HL-60 (cell line): ENCODE measurements around the gene ST7L.

Experiments
- DNase-seq, 2 experiments: peaks; one replicate each; pipeline ENCODE4 v3.0.0-alpha.2; 2010 to 2020; ENCODE audit warnings: low read depth in 1 of 2, low spot score in 1 of 2
- H3K27ac ChIP-seq: fragments of 250-450 bp; sonication (Bioruptor Pico); replicated peaks from 2 replicates; pipeline ENCODE4 v1.5.1; 2020; ENCODE audit warnings: mild to moderate bottlenecking, moderate library complexity
- H3K27me3 ChIP-seq: fragments of 250-450 bp; sonication (Bioruptor Pico); 2 replicates; pipeline ENCODE4 v1.5.1; 2021; ENCODE audit warnings: mild to moderate bottlenecking, moderate library complexity; ENCODE audit not compliant: insufficient read depth, poor library complexity, severe bottlenecking
- H3K4me3 ChIP-seq: replicated peaks from 2 replicates; pipeline ENCODE4 v1.5.1; 2011; ENCODE audit warnings: mild to moderate bottlenecking, control low read depth, low read length; ENCODE audit not compliant: insufficient read depth
- GABPA ChIP-seq: IDR thresholded peaks from 2 replicates; pipeline ENCODE4 v1.6.1; 2012; ENCODE audit warnings: low read depth
- POLR2AphosphoS5 ChIP-seq: IDR thresholded peaks from 2 replicates; pipeline ENCODE4 v1.6.1; 2012; ENCODE audit warnings: low read depth
- SPI1 ChIP-seq: IDR thresholded peaks from 2 replicates; pipeline ENCODE4 v1.6.1; 2012; ENCODE audit warnings: low read depth, mild to moderate bottlenecking, borderline replicate concordance
- TF ChIP-seq, protein P1 (sequence below): IDR thresholded peaks from 2 replicates; pipeline ENCODE4 v1.6.1; 2012; ENCODE audit warnings: low read depth; ENCODE audit not compliant: insufficient replicate concordance
- TF ChIP-seq, protein P2 (sequence below): IDR thresholded peaks from one replicate; pipeline ENCODE4 v1.5.1; 2011; ENCODE audit warnings: low read length, control low read depth, inconsistent platforms; ENCODE audit not compliant: insufficient read depth

Gene ST7L

GRCh38 chr1:112557385-112557784 is 61.6 kb downstream of the ST7L start:
- no peaks in the 10 kb centered on the region for H3K27me3 ChIP-seq
- TF ChIP-seq POLR2AphosphoS5, result no peak
- TF ChIP-seq, protein P1, sequence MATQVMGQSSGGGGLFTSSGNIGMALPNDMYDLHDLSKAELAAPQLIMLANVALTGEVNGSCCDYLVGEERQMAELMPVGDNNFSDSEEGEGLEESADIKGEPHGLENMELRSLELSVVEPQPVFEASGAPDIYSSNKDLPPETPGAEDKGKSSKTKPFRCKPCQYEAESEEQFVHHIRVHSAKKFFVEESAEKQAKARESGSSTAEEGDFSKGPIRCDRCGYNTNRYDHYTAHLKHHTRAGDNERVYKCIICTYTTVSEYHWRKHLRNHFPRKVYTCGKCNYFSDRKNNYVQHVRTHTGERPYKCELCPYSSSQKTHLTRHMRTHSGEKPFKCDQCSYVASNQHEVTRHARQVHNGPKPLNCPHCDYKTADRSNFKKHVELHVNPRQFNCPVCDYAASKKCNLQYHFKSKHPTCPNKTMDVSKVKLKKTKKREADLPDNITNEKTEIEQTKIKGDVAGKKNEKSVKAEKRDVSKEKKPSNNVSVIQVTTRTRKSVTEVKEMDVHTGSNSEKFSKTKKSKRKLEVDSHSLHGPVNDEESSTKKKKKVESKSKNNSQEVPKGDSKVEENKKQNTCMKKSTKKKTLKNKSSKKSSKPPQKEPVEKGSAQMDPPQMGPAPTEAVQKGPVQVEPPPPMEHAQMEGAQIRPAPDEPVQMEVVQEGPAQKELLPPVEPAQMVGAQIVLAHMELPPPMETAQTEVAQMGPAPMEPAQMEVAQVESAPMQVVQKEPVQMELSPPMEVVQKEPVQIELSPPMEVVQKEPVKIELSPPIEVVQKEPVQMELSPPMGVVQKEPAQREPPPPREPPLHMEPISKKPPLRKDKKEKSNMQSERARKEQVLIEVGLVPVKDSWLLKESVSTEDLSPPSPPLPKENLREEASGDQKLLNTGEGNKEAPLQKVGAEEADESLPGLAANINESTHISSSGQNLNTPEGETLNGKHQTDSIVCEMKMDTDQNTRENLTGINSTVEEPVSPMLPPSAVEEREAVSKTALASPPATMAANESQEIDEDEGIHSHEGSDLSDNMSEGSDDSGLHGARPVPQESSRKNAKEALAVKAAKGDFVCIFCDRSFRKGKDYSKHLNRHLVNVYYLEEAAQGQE, result no peak
- no peak for TF ChIP-seq SPI1
- TF ChIP-seq, protein P2, sequence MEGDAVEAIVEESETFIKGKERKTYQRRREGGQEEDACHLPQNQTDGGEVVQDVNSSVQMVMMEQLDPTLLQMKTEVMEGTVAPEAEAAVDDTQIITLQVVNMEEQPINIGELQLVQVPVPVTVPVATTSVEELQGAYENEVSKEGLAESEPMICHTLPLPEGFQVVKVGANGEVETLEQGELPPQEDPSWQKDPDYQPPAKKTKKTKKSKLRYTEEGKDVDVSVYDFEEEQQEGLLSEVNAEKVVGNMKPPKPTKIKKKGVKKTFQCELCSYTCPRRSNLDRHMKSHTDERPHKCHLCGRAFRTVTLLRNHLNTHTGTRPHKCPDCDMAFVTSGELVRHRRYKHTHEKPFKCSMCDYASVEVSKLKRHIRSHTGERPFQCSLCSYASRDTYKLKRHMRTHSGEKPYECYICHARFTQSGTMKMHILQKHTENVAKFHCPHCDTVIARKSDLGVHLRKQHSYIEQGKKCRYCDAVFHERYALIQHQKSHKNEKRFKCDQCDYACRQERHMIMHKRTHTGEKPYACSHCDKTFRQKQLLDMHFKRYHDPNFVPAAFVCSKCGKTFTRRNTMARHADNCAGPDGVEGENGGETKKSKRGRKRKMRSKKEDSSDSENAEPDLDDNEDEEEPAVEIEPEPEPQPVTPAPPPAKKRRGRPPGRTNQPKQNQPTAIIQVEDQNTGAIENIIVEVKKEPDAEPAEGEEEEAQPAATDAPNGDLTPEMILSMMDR, result no peak
- TF ChIP-seq GABPA, result no peak
- no peak for DNase-seq
- no peak overlapping the region for H3K27ac ChIP-seq
- H3K4me3 ChIP-seq, result no peak overlapping the region

- DNase-seq, result no peak
- Histone ChIP-seq H3K27me3 (no peaks in the 10 kb centered on the region), H3K4me3 (no peak overlapping the region), H3K27ac (no peak overlapping the region)
- TF ChIP-seq, protein P1, result no peak
- TF ChIP-seq POLR2AphosphoS5 (no peak), GABPA (no peak), SPI1 (no peak)
- TF ChIP-seq, protein P2, result no peak
These were observed 64.5 kb downstream of the ST7L start for GRCh38 chr1:112554411-112554810.

DNA sequence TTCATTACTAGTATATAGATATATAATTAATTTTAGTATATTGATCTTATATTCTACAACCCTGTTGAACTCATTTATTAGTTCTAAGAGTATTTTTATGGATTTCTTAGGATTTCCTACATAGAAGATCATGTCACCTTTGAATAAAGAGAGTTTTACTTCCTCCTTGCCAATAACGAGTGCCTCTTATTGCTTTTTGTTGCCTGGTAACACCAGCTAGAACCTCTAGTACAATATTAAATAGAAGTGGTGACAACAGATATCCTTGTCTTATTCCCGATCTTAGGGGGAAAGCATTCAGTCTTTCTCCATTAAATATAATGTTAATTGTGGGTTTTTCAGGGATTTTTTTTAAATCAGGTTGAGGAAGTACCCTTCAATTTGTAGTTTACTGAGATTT is 69.4 kb downstream of the ST7L start:
- no peak overlapping the region for H3K27ac ChIP-seq
- TF ChIP-seq POLR2AphosphoS5, result no peak
- TF ChIP-seq, protein P2, result no peak
- TF ChIP-seq SPI1, result no peak
- TF ChIP-seq, protein P1, result no peak
- no peak for TF ChIP-seq GABPA
- no peak for DNase-seq
- no peaks in the 10 kb centered on the region for H3K27me3 ChIP-seq
- H3K4me3 ChIP-seq, result no peak overlapping the region
